Amniotic epithelial cell (primary cell): ENCODE results near the gene CCNY.

Experiments used
- DNase-seq: peaks from one replicate; pipeline ENCODE4 v3.0.0-alpha.2; 2010; ENCODE audit warnings: low read depth

CCNY gene

GRCh38 chr10:35453855-35454532, 117.7 kb downstream of the CCNY start:
- peak; percentile 79 for DNase-seq

DNA sequence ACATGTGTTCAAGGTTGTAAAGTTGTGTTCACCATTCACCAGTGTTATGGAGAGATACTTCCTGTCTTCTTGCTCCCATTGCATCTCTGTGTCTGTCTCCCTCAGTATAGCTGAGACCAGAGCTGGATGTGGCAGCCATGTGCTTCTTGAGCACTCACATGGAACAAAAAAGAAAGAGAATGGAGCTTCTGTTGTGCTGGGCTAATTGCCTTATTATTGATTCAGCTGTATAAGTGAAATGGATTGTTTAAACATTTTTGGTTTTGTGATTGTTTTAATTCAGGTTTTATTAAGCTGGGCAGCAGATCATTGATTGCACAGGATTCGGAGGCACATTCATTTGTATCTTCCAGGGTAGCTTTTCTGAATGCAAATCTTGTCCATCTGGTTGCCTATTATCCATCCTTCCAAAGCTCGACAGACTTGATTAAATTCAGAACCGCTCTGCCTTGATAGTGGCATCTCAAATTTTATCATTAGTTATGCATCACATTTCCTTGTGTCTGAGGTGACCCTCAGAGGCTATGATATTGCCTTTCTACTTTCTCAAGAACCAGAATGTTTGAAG, 119.9 kb downstream of the CCNY start:
- DNase-seq: no peak

- no peak for DNase-seq
Measured at GRCh38 chr10:35456784-35457183, 120.5 kb downstream of the CCNY start.

DNA sequence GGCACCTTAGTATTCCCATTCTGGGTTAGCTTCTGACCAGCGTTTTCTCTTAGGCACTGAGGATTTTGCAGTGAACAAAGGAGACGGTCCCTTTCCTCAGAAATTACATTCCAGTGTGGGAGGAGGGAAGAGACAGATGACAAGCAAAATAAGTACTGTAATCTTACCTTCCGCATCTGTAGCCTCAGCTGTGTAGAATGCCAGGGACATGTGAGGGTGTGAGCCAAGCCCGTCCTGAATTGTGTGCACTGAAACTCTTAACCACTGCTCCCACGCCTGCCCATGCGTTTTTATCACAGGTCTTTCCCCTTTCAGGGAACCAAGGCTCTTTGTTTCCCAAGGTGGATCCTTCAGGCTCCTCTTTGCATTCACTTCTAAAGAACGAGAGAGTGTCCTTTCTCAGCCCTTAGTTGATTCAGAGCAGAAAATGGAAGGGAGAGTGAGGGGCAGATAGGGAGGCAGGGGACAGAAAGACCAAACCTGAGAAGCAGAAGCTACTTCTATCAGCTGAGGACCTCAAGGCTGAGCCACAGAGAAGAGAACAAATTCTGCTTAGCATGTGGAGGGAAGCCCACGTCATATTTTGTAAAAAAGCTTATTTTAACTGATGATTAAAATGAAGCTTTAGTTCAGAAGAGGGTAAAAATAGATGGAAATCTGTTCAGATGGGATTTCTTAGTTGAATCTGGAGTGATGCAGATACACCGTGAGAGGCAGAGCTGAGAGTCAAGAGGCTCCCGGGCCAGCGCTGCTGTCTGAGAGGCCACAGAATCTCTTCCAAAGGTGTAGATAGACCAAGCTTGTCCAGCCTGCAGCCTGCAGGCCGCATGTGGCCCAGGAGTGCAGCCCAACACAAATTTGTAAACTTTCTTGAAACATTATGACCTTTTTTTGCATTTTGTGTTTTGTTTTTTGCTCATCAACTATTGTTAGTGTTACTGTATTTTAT, 122.5 kb downstream of the CCNY start:
- DNase-seq: no peak

GRCh38 chr10:35459449-35459847, 123.1 kb downstream of the CCNY start:
- no peak for DNase-seq

GRCh38 chr10:35460852-35461460, 124.6 kb downstream of the CCNY start:
- DNase-seq: no peak

- no peak for DNase-seq
Measured at GRCh38 chr10:35462491-35462934, 126.2 kb downstream of the CCNY start.

- no peak for DNase-seq
Measured at GRCh38 chr10:35463105-35463867, 127.0 kb downstream of the CCNY start.

DNA sequence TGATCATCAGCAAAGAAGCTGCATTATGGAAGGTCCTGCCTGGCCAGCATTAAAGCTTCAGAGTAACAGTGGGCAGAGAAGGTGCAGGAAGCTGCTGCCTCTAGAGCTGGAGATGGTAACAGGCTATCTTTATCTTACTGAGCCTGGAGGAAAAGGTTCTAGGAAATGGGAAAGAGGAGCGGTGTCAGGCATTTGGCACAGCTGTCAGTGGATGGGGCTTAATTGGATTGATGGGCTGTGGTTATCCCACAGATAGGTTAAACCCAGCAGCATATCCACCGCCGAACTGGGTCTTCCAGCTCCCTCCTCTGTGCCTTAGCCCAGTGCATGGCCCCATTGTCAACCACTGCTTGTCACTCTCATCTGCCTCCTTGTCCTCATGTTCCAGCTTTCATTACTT, 127.6 kb downstream of the CCNY start:
- no peak for DNase-seq

- DNase-seq: peak; percentile 69
Measured at GRCh38 chr10:35464825-35465456, 128.6 kb downstream of the CCNY start.

DNA sequence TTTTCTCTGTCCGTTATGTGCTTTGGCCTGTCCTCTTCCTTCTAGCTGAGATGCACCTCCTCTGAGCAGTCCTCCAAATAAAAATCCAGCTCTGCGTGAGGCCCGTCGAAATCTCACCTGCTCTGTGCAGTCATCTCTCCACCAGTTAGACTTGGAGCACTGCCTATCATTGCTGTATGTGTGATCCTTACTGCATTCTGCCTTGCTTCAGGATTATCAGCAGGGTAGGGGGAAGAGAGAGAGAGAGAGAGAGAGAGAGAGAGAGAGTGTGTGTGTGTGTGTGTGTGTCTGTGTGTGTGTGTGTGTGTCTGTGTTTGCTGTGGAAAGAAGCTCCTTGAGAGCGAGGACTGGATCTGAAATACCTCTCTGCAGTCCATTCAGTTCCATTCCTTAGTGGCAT, 129.4 kb downstream of the CCNY start:
- DNase-seq: no peak

GRCh38 chr10:35466170-35466569, 129.9 kb downstream of the CCNY start:
- no peak for DNase-seq

GRCh38 chr10:35466661-35467060, 130.4 kb downstream of the CCNY start:
- no peak for DNase-seq

DNA sequence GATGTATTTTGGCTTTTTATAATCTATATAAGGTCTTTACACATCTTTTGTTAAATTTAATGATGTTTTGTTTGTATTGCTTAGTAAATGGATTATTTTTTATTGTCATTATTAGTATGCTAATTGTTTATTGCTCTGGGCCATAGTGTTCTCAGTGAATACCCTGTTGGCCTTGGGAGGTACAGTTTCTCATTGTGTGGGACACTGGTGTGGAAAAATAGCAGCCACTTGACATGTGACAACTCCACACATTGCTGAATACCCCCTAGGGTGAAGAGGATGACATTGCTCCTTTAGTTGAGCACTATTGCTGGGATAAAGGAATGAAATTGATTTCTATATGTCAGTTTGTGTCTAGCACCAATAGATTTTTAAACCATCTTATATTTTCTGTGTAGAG, 130.9 kb downstream of the CCNY start:
- DNase-seq: no peak

DNA sequence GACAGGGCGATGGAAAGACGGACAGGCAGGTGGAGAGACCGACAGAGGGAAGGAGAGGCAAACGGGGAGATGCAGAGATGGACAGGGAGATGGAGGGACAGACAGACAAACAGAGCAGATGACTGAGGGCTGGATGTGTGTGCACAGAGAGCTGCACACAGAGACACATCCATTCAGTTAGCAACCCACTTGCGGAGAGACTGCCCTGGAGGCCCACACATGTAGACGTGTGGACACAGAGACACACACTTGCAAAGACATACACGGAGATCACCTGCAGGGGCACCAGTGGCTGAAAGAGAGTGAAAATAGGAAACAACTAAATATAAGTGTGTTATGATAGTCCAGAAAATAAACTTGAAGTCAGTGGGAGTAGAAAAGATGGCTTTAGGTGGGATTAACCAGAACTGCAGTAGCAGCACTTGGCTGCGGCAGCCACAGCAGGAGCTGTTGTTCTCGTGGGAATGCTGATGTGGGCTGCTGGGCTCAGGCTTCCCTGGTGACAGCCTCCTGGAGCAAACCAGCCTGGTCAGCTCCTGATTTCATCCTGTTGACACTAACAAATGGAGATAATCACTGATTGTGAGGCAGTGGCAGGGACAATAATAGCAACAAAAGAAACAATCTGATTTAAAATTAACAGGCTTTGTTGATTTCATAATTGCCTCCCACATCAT, 134.1 kb downstream of the CCNY start:
- DNase-seq: peak; percentile 41

DNA sequence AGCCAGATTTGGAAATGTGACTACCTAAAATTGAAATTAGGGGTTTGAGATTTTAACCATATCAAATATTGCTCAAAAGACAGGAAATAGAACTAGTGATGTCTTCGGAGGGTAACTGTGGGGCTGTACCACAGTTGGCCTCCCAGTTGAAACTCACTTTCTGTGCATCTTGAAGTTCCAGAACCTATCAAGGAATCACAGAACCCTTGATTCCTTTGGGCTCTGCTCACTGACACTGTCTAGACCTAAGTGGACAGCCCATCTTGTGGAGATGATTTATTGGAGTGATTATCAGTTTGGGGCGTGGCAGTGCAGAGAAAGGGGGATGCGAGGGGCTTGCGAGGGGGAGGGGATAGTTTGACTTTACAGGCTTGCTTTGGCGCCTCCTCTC, 134.6 kb downstream of the CCNY start:
- no peak for DNase-seq

- DNase-seq: no peak
Measured at GRCh38 chr10:35471435-35471834, 135.1 kb downstream of the CCNY start.

- no peak for DNase-seq
Measured at GRCh38 chr10:35480142-35480541, 143.8 kb downstream of the CCNY start.

GRCh38 chr10:35481413-35481812, 145.1 kb downstream of the CCNY start:
- DNase-seq: no peak

DNA sequence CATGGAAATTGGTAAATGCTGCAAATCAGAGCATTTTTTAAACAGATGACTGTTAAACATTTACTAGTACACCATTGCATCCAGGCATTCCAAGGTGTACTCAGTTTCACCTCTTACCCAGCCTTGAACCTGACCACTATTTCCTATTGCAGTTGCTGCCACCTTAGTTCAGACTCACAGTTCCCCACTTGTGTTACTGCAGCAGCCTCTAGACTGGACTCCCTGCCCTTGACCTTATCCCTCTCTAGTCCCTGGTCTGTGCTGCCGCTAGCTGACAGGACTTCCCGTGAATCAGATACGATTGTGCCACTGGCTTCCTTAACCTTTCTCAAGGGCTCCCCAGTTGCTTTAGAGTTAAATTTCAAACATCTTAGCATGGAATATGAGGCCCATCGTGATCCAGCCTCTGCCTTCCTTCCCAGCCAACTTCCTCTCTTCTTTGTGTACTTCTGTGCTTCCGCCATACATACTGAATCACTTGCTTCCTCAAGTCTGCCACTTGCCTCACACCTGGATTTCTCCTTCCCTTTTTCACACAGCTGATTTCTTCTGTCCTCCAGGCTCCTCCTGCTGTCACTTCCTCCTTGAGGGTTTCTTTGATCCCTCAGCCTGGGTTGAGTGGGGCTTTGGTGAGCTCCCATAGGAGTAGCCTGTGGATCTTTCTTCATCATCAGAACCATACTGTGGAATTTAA, 150.1 kb downstream of the CCNY start:
- DNase-seq: no peak
